DMS79 treated with DMSO at 0.1 percent for 48 hours (cell line): ENCODE results near the gene MAP1LC3B.
"Not testable (repeated sequence)": the region's sequence is repeated elsewhere in the genome, so short reads cannot be mapped to it uniquely, and the experiment has no call there.

Experiments
- DNase-seq: peaks from one replicate; lab custom pipeline; 2025; lab: John Stamatoyannopoulos, UW

The MAP1LC3B gene

DNA sequence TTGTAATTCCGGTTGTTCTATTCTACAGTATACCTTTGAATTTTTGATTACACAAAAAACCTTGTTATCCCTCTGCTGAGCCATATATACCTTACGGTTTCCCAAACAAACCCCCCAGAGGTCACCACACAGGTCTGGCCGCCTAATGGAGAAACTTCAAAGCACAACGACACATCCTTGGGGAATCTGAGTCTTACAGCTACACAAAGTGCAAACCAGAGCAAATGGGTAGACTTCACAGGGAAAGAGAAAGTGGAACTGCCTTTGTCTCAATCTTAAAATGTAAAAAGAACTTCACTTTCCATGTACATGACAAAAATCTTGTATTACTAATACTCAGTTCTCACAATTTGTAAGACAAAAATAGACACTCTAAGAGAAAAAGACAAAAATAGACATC, 11.3 kb upstream of the MAP1LC3B start:
- no peak for DNase-seq

- no peak for DNase-seq
Measured at GRCh38 chr16:87382023-87382785, 9.9 kb upstream of the MAP1LC3B start.

- DNase-seq, result peak; percentile 61
Measured at GRCh38 chr16:87383505-87384161, 8.5 kb upstream of the MAP1LC3B start, which contains the start of gene FBXO31. FBXO31 (minus strand) TSS chr16:87383776; CDS start chr16:87383744, 32 bp downstream.

GRCh38 chr16:87384162-87384874, 7.8 kb upstream of the MAP1LC3B start:
- no peak for DNase-seq

- not testable (repeated sequence) for DNase-seq
Measured at GRCh38 chr16:87384875-87385167, 7.3 kb upstream of the MAP1LC3B start.

- peak; percentile 81 for DNase-seq
Measured at GRCh38 chr16:87387942-87388817, 4.0 kb upstream of the MAP1LC3B start.

DNA sequence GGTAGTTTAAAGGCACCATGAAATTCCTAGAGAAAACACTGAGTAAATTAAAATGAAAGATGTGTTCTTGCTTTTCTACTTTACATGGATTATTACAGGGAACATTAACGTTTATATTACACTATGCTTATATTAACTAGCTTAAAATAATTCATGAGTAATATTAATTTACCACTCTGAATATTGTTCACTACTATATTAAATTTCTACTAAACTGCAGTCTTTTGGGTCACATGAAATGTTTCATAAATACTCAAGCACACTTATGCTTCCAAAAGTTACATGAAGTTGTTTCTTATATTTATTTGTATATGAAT, 3.4 kb upstream of the MAP1LC3B start:
- DNase-seq, result no peak

DNA sequence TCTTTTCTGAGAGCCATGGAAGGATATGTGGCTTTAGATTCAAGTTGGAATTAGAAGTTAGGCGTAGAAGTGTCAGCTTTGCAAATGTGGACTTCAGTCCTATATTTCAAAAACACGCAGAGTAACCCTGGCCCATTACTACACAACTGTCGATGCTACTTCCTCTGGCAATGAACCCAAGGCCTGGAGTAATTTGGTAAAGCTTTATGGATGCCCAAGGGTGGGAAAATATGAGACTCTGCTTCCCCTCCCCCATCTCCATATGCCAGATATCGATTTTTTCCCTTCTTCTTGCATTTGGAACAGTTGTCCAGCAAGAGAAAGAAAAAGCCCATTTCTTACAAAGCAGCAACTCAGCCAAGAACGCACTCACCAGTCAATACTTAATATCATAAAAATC, 2.9 kb upstream of the MAP1LC3B start:
- no peak for DNase-seq

- not testable (repeated sequence) for DNase-seq
Measured at GRCh38 chr16:87389914-87390313, 2.2 kb upstream of the MAP1LC3B start.

GRCh38 chr16:87390641-87391323, 1.4 kb upstream of the MAP1LC3B start:
- no peak for DNase-seq

DNA sequence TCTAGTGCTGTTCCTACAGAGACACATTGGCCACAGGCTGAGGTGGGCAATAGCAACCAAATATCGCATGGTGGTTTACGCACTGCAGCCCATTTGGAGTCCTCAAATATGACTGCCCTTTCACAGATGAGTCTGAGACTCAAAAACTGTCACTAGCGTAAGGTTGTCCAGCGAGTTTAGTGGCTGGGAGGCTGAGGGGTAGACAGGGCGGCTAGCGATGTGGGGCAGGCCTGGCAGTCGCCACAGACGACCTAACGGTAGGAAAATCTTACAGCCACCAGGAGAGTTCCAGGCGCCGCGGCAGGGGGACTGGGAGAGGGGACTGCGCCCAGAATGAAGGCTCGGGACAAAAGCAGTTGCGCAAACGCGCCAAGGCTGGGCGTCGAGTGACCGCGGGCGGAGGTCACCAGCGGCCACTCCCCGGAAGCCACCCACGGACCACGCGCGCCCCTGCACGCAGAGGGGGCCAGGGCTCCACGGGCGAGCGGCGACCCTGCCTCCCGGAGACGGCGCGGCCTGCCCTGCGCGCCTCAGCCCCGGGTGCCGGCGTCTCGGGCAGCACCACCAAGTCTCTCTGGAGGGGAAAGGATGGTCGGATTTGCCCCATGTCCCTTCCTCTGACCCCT, 699 bp upstream of the MAP1LC3B start:
- no peak for DNase-seq

- peak; percentile 32 for DNase-seq
Measured at GRCh38 chr16:87392821-87393679, 914 bp downstream of the MAP1LC3B start.

DNA sequence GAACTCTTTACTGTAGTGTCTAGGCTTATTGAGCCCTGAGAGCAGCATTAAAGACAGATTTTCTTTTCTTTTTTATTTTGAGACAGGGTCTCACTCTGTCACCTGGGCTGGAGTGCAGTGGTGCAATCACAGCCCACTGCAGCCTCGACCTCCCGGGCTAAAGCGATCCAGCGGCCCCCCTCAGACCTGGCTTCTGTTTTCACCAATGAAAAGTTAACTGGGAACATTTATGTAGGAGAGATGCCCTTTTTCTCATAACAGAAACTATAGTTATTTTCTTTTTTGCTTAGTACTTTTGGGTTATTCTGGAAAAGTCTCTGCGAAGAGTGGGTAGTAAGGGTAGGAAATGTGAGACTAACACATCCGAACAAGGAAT, 1.5 kb downstream of the MAP1LC3B start:
- DNase-seq, result no peak

GRCh38 chr16:87395181-87395842, 3.2 kb downstream of the MAP1LC3B start:
- no peak for DNase-seq

DNA sequence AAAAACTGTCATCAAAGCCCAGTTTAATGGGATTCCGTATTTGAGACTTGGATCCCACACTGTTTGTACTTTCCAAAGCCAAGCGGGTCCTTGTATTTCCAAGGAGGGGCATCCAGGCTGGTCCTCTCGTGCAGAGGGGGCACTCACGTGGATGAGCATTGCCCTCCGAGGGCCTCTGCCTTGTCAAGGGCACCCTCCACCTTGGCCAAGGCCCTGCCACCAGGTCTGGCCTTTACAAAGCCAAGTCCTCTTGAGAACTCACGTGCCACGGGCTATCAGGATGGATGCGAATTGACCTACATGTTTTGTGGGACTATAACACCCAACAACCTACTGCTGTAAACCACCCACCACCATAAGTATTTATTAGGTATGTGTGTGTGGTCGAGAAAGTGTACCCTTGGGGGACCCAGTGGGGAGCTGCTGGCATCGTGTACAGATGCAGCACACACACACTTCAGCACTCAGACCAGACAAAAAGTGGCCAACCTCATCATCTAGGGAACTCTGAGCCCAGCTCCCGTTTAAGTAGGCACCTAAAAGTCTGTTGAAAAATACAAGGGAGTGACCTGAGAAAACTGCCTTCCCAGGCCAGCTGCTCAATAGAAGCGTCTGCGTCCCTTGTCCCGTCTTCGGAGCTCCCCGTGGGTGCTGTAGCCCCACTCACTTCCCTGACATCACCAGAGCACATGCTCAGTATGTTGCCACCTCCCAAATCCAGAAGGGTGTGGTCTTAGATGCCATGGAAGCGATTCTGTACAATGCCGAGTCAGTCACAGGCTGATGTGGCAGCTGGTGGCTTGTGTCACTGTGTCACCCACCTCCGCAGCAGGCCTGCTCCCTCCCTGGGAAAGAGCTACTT, 12.9 kb downstream of the MAP1LC3B start:
- no peak for DNase-seq

DNA sequence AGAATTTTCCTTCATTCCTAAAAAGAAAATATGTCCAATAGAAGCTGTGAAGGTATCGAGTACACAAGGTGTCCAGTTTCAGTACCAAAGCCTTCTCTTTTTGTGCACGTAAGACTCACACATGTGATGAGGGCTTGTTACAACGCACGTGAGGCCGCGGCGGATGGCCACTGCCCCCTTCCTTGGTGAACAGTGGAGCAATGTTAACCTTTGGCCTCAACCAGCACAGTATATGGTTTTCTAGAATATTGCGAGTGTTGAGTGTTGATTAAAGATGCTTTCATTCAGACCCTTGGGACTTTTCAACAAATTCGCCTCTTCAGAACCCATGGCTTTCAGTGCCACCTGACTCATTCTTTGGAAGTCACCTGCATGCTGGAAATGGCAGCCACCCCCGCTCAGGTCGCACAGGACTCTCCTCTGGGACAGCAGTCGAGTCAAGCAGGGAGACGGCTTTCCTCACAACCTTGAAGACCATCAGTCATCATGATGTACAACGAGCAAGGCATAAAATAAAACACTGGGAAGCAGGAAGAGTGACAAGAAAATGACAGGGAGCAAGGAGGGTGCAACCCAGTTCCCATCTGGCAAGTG, 14.5 kb downstream of the MAP1LC3B start:
- no peak for DNase-seq

DNA sequence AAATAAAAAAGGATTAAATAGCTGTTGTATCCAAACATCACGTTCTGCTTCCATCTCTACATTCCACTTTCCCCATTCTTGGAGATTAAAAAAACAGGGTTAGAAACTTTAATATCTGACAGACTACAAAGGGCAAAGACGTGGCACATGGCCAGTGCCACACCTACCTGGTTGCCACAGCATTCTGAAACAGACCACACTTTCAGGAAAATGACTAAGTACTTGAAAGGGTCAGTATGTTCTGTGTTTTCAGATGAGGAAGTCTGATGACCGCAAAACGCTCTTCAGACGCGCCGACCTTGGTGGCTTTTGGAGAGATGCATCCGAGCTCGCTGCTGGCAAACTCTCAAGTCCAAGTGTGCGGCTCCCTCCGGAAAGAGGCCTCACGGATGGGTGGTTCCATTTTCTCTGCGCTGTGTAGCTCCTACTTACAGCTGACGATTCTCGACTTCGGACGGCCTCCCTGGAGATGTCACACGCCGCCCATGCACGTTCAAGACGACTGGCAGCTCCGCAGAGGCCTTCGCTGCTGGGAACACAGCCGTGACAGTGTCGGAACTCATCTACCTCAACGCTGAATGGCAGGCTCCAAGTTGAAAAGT, 15.5 kb downstream of the MAP1LC3B start:
- DNase-seq, result no peak

DNA sequence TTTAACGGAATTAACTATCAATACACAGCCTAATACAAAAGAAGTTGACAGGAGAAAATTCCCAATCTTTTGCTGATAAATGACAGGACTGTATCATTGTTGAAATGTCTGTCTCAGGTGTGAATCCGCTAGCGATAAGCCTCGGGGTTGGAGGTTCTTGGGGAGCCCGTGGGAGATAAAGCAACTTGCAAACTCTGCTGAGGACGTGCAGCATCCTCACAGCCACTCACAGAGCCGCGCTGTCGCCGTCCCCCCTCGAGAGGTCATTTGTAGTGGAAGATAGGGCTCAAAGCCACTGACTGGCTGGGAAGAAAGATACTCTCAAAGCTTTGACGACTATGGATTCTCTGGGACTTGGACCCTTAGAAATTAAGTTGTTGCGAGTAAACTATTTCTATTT, 17.0 kb downstream of the MAP1LC3B start:
- no peak for DNase-seq
